Hepatocyte (in vitro differentiated cells): ENCODE data around the gene MRPL24.

Experiments used
- EZH2 ChIP-seq: fragments of 200-600 bp; sonication (generic); IDR thresholded peaks from 2 replicates; pipeline ENCODE4 v1.6.1; 2016; ENCODE audit warnings: antibody characterized with exemption, mild to moderate bottlenecking, borderline replicate concordance
- EZH2phosphoT487 ChIP-seq: fragments of 200-600 bp; sonication (generic); IDR thresholded peaks from one replicate; pipeline ENCODE4 v1.6.1; 2018; ENCODE audit warnings: antibody characterized with exemption, mild to moderate bottlenecking, low read depth, moderate library complexity; ENCODE audit not compliant: unreplicated experiment, severe bottlenecking
- TF ChIP-seq, protein P1 (sequence below): fragments of 200-600 bp; sonication (generic); IDR thresholded peaks from 2 replicates; pipeline ENCODE4 v1.5.1; 2016; ENCODE audit warnings: antibody characterized with exemption, mild to moderate bottlenecking; ENCODE audit not compliant: poor library complexity

DNA sequence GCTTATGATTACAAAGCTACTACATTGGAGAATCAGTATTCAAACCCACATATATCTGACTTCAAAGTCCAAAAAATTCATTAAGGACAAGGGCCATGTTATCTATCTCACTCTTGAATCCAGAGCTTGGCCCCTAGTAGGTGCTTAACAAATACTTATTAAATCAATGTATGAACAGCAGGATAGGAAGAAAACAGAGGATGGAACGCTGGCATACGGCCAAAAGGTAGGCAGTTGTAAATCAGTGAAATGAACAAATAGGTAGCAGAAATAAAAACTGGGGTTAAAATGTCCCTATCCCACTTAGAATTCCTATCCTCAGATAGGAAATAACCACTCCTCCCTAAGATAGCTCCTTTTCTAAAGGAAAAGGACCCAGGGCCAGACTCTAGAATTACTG, 2.0 kb downstream of the MRPL24 start:
- TF ChIP-seq, protein P1, sequence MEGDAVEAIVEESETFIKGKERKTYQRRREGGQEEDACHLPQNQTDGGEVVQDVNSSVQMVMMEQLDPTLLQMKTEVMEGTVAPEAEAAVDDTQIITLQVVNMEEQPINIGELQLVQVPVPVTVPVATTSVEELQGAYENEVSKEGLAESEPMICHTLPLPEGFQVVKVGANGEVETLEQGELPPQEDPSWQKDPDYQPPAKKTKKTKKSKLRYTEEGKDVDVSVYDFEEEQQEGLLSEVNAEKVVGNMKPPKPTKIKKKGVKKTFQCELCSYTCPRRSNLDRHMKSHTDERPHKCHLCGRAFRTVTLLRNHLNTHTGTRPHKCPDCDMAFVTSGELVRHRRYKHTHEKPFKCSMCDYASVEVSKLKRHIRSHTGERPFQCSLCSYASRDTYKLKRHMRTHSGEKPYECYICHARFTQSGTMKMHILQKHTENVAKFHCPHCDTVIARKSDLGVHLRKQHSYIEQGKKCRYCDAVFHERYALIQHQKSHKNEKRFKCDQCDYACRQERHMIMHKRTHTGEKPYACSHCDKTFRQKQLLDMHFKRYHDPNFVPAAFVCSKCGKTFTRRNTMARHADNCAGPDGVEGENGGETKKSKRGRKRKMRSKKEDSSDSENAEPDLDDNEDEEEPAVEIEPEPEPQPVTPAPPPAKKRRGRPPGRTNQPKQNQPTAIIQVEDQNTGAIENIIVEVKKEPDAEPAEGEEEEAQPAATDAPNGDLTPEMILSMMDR: no peak
- TF ChIP-seq EZH2 (no peak), EZH2phosphoT487 (no peak)
